Measurements from ENCODE around the gene ABCB9.
"Not testable (repeated sequence)": the region's sequence is repeated elsewhere in the genome, so short reads cannot be mapped to it uniquely, and the experiment has no call there.

ABCB9 gene

DNA sequence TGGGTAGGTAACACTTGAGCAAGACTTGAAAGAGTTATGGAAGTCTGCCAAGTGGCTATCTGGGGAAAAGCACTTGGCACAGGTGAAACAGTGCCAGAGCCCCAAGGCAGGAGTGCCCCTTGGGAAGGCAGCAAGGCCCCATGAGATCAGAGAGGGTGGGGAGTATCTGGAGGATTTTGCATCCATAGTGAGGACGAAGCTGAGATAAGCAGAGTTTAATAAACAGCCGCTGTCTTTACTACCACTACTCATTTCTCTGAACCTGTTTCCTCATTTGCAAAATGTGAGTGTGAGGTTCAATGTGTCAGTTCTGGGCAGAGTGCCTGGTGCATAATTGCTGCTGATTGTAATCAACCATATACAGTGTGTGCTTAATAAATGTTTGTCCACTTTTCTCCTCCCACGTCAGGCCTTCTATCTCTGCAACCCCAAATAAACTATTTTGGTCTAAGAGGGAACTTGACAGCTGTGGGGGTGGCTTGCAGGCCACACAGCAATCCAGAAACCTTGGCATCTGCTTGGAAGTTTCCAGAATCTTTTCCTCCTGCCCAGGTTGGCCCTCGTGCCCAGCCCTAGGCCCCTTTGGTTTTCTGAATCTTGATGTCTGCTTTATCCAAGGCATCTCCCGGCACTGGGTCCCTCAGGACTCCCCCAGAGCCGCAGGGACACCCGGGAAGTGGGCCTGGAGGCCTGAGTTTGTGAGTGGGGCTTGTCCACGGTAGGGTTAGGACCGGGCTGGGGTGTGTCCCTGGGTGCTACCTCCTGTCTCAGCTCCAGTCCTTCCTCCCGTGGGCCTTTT, 4.5 kb downstream of the ABCB9 start:
- no peak for DNase-seq

GRCh38 chr12:122960193-122960569, 6.1 kb downstream of the ABCB9 start:
- DNase-seq, result no peak

GRCh38 chr12:122959566-122960192, 6.6 kb downstream of the ABCB9 start:
- DNase-seq, result no peak

- DNase-seq, result no peak
Measured at GRCh38 chr12:122958198-122958888, 7.9 kb downstream of the ABCB9 start.

DNA sequence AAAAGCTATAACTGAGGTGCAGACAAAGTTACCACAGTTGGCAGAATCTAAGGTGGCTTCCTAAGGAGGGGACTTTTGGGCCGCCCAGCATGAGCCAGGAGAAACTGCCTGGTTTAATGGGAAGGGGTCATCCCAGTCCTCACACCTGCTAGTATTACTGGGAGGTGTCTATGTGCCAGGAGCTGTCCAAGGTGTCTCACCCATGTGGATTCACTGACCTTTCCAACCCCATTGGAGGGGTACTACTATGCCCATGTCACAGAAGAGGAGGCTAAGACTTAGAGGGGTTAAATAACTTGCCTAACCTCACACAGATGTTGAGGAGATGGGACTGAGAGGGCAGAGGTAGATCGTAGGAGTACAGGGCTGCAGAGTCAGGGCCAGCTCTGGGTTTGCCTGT, 10.2 kb downstream of the ABCB9 start:
- DNase-seq, result no peak

DNA sequence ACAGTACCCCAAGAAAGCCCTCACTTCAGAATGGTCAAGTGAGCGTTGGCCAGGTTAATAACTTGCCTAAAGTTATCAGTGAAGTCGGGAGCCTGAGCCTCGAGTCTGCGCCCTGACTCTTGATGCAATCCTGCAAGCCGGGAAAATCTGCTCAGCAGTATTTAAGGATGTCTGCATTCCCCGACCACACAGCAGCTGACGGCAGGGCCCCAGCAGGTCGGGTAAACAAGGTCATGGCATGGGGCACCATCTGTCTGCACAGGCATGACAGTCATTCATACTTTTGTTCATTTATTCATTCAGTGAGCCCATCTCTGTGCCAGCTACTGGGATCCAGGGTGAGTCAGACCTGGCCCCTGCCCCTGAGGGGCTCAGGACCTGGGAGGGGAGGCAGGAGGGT, 11.1 kb downstream of the ABCB9 start:
- DNase-seq, result no peak

DNA sequence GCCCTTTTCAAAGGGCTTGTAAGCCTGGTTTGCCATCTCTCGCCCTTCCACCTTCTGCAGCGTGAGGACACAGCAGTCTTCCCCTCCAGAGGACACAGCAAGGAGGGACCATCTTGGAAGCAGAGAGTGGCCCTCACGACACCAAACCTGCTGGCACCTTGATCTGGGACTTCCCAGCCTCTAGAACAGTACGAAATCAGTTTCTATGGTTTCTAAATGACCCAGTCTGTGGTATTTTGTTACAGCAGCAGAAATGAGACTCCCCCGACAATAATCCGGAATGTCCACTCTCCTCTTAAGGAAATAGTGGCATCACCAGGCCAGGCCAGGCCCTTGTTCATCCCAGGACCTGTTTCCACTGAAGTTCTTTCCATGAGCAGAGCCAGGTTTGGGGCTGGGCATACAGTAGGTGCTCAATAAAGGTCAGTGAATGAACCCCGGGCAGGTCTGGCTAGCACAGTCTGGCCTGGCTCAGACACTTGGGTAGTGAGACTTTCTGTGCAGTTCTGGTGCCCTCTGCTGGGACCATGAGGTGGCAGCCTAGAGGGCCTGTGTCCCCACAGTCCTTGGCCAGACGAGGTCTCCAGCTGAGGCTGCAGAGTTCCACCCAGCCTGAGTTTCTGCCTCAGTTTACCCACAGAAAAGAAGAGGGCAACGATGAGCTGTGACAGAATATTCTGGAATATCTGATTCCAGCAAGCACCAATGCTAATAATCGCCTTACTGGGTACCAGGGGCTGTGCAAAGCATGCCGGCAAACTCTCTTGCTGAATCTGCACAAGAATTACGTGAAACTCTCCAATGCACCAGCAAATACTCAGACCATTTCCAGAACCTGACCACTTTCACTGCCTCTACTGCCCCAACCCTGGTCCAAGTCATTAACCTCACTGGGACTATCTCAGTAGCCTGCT, 14.0 kb downstream of the ABCB9 start:
- peak; percentile 63 for DNase-seq

GRCh38 chr12:122951406-122951805, 14.9 kb downstream of the ABCB9 start:
- DNase-seq, result no peak

GRCh38 chr12:122949816-122950675, 16.2 kb downstream of the ABCB9 start:
- DNase-seq, result no peak

DNA sequence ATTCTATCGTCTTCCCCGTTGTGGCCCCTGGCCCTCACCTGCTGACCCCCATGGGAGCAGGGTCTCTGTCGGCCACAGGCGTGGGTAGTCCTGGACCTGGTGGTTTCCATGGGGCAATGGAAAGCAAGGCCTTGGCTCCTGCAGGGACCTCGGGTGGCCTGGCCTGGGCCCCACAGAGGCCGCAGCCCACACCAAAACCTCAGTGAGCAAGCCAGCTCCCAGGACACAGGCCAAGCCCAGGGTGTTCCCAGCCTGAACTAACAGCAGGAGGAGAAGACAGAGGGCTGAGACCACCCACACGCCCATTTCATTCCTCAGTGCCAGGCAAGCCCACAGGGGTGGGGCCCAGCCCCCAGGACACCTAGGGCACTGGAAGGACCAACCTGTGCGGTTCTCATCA, 16.9 kb downstream of the ABCB9 start:
- DNase-seq, result no peak

DNA sequence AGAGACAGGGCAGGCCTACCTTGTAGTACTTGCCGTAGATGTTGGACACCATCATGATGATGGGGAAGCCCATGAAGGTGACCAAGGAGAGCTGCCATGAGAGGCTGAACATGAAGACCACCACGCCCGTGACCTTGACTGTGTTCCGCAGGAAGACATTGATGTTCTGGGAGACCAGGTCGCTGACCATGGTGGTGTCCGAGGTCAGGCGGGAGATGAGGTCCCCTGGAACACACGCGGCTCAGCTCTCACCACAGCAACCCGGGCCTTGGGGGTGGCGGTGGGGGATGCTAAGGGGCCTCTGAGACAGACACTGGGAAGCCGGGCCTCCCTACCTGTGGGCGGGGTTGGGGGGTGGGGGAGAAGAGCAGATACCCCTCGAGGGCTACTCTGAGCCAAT, 17.7 kb downstream of the ABCB9 start:
- DNase-seq, result no peak

- DNase-seq, result no peak
Measured at GRCh38 chr12:122947352-122947792, 18.9 kb downstream of the ABCB9 start.

DNA sequence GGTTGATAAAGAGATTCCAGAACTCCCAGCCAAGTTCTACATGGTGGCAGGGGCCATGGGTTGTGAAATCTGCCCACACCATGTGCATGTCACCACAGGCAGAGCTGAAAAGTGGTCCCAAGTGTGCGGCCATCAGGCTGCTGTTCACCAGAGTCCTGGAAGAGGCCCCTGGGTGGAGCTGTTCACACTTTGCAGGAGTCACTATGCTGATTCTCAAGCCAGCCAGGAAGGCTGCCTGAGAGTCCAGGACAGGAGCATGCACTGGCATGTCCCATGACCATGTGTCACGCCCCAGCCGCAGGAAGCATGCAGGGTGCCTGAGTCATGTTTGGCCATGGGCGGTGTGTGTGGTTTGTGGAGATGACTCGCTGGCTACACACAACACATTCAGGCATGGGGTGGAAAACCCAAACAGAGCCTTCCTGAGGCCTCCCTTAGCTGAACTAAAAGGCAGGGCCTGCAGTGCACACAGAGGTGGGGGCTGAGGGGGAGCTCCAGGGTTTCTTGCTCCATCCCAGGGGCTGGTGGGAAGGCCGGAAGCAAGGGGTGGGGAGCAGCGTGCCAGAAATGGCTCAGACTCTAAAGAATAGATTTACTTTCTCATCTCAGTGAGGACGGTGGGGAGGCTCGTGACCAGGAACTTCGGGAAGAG, 19.4 kb downstream of the ABCB9 start:
- DNase-seq, result peak; percentile 38

DNA sequence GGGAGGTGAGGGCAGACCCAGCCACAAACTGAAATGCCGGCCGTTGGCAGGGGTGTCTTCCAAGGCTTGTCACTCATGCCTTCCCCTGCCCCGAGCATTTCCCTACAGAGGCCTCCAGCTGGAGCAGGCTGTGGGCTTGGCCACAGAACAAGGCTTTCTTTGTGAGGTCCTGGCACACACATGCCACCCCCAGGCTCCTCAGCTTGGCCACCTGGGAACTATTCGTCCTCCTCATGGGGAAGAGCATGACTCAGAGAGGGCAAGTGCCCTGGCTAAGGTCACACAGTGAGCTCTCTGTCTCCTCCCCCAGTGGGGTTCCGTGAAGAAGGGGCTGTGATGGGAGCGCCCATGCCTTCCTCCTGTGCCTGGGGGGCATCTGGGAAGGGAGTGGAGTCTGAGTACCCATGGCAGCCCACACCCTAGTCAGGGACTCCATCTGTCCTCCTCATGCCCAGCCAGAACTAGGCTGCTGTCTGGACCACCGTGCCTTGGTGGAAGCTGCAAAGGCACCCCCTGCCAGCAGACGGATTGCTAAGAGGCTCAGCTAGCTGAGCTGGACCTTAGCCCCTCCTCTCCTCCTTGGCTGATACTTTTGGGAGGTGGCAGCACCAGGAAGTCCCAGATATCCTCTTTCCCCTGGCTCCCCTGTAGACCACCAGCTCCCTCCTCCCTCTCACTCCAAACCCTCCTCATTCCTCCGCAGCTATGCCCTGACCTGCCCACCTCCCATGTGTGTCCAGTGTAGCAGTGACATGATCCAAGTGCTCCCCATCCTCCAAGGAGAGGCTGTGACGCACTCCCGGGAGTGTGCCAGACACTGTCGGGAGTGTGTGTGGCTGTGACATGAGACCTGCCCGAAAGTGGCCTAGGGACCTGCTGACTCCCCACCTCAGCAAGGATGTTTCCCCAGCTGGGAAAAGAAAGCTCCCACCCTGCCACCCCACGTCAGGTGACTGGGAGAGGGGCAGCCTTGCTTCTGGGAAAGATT, 21.4 kb downstream of the ABCB9 start:
- no peak for DNase-seq

DNA sequence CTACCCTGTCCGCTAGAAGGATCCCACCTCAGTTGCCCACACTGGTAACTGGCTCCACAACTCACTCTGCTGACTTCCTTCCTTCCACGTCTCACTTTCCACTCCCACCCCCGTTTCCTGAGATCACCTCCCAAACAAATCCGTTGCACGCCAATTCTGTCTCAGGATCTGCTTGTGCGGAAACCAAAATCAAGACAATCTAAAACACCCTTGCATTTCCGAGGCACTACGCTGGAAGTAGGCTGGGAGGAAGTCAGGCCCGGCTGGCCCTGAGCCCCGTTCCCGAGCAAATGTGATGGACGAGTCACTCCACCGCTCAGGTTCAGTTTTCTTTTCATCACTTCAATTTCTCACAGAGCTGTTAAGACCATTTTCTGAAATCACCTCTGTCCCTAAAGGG, 23.1 kb downstream of the ABCB9 start:
- no peak for DNase-seq

DNA sequence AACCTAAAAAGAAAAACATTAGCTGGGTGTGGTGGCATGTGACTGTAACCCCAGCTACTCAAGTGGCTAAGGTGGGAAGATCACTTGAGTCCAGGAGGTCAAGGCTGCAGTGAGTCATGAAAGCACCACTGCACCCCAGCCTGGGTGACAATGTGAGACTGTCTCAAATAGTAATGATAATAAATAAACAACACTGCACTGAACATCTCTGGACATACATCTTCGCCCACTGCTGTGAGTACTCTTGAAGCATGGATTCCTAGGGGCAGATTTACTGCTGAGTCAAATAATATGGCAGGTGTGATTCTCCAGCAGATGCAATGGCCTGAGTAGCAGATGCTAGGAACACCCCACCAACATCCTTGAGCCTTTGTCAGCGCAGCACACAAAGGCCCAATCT, 23.6 kb downstream of the ABCB9 start:
- DNase-seq, result no peak

DNA sequence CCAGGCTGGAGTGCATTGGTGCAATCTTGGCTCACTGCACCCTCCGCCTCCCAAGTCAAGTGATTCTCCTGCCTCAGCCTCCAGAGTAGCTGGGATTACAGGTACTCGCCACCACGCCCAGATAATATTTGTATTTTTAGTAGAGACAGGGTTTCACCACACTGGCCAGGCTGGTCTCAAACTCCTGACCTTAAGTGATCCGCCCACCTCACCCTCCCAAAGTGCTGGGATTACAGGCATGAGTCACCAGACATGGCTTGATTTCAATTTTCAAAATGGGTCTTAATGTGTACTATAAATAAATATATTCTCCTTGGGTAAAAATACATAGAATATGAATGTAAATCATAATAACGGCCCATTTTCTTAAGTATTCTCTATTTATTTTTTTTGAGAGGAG, 24.9 kb downstream of the ABCB9 start:
- not testable (repeated sequence) for DNase-seq

DNA sequence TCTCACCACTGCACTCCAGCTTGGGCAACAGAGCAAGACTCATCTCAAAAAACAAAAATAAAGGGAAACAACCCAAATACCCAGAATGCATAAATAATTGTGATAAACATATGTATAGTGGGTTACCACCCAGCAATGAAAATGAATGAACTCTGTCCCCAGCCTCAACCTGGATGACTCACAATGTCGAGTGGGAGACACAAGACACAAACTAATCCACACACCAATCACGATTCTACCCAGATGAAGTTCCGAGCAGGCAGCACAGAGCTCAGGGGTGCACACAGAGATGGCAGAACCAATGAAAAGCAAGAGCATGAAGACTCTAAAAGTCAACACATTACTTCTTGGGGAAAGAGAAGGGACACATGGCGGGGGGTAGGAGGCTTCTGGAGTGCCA, 27.1 kb downstream of the ABCB9 start:
- no peak for DNase-seq

DNA sequence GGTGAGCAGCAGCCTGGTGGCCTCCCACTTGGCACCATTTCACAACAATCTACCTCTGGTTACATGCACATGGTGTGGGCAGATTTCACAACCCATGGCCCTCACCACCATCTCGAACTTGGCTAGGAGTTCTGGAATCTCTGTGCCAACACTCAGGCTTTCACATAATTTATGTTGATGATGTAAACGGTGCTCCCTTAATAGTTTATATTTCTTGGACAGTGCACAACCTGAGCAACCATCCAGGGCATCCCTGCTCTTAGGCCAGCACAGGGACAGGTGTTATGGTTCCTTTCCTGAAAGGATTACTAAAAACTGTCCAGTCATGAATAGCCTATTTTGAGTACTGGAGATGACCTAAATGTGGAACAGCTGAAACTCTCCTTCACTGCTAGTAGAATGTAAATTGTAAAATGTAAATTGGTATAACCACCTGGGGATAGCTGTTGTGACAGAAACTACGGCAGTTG, 28.6 kb downstream of the ABCB9 start:
- DNase-seq, result no peak

GRCh38 chr12:122935318-122935717, 30.9 kb downstream of the ABCB9 start:
- no peak for DNase-seq

All from T-helper 9 cell (primary cell).